CD4-positive, alpha-beta T cell treated with Interleukin-10 for 1 hour (primary cell): ENCODE data around the gene ZEB2.
A peak's percentile ranks its signal among the peaks of the same experiment; 100 is the strongest.

ENCODE experiments used
- DNase-seq: peaks from one replicate; pipeline ENCODE4 v3.0.0-alpha.2; 2020

Gene ZEB2

GRCh38 chr2:144468823-144469595 is 50.9 kb downstream of the ZEB2 start:
- no peak for DNase-seq

GRCh38 chr2:144467502-144468137 is 52.3 kb downstream of the ZEB2 start:
- no peak for DNase-seq

GRCh38 chr2:144466637-144467036 is 53.3 kb downstream of the ZEB2 start:
- DNase-seq: no peak

GRCh38 chr2:144465749-144466148 is 54.2 kb downstream of the ZEB2 start:
- DNase-seq: no peak

GRCh38 chr2:144464730-144465129 is 55.2 kb downstream of the ZEB2 start:
- no peak for DNase-seq

GRCh38 chr2:144463266-144463665 is 56.7 kb downstream of the ZEB2 start:
- no peak for DNase-seq

- DNase-seq: no peak
Observed at GRCh38 chr2:144462266-144462665, 57.7 kb downstream of the ZEB2 start.

GRCh38 chr2:144461308-144461766 is 58.6 kb downstream of the ZEB2 start:
- no peak for DNase-seq

- DNase-seq: no peak
Observed at GRCh38 chr2:144460727-144461307, 59.1 kb downstream of the ZEB2 start.

- DNase-seq: peak; percentile 81
Observed at GRCh38 chr2:144459937-144460336, 60.0 kb downstream of the ZEB2 start.

- no peak for DNase-seq
Observed at GRCh38 chr2:144459286-144459685, 60.6 kb downstream of the ZEB2 start.

- no peak for DNase-seq
Observed at GRCh38 chr2:144458541-144458940, 61.4 kb downstream of the ZEB2 start.

- peak; percentile 53 for DNase-seq
Observed at GRCh38 chr2:144456680-144457079, 63.2 kb downstream of the ZEB2 start.

GRCh38 chr2:144455987-144456386 is 63.9 kb downstream of the ZEB2 start:
- DNase-seq: no peak

- peak; percentile 51 for DNase-seq
Observed at GRCh38 chr2:144454466-144455287, 65.2 kb downstream of the ZEB2 start.

GRCh38 chr2:144453486-144454158 is 66.3 kb downstream of the ZEB2 start:
- DNase-seq: no peak

- no peak for DNase-seq
Observed at GRCh38 chr2:144452989-144453336, 67.0 kb downstream of the ZEB2 start.

GRCh38 chr2:144452169-144452988 is 67.5 kb downstream of the ZEB2 start:
- DNase-seq: no peak

- DNase-seq: no peak
Observed at GRCh38 chr2:144451443-144451842, 68.5 kb downstream of the ZEB2 start.

- no peak for DNase-seq
Observed at GRCh38 chr2:144449028-144449406, 70.9 kb downstream of the ZEB2 start.

GRCh38 chr2:144448389-144449027 is 71.4 kb downstream of the ZEB2 start:
- no peak for DNase-seq
